Measurements from ENCODE around the gene ALCAM.

Gene ALCAM

DNA sequence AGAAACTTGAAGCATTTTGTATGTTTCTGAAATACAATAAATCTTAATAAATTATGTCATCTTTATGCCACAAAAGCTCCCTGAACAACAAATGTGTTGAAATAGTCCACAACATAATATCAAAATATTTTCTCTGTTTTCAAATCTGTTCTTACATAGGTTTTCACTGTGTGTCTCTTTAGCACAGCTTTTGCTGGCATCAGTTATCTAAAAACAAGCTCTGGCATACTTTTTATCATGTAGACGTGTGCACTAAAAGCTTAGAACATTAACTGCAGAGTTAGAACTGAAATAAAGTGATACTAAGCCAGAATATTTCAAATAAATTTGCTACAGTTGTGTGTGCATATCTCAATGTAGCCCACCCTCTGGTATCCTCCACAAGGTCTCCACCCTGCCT, 41.8 kb upstream of the ALCAM start:
- Histone ChIP-seq H4K91ac (ENCODE audit: low read depth, low read length) (no peak overlapping the region), H3K27me3 (ENCODE audit: insufficient read depth, low read length) (no peaks in the 10 kb centered on the region), H3K4me3 (ENCODE audit: low read depth, low read length) (no peak overlapping the region), H3K27ac (ENCODE audit: low read depth, low read length) (no peak overlapping the region), H2BK120ac (ENCODE audit: insufficient read depth, low read length, poor library complexity) (no peak overlapping the region), H3K4ac (ENCODE audit: low read depth, low read length) (no peak overlapping the region), H2BK12ac (ENCODE audit: low read length) (no peak overlapping the region), H3K14ac (ENCODE audit: low read length) (no peak overlapping the region), H3K4me1 (ENCODE audit: control insufficient read depth in 1 of 2, insufficient read depth in 2 of 2, low read length in 2 of 2) (no peaks in the 10 kb centered on the region), H2AFZ (ENCODE audit: insufficient read depth, low read length, poor library complexity) (no peak overlapping the region), H4K12ac (ENCODE audit: low read depth, low read length) (no peak overlapping the region), H2BK5ac (ENCODE audit: low read depth, low read length, poor library complexity) (no peak overlapping the region), H3K18ac (ENCODE audit: low read length) (no peak overlapping the region), H3K9me3 (ENCODE audit: insufficient read depth, low read depth, low read length) (no peaks in the 10 kb centered on the region), H3K79me2 (ENCODE audit: control insufficient read depth, insufficient read depth, low read length, poor library complexity) (no peaks in the 10 kb centered on the region), H3K36me3 (ENCODE audit: control insufficient read depth in 1 of 2, insufficient read depth in 2 of 2, low read length in 2 of 2) (no peaks in the 10 kb centered on the region), H3K4me2 (ENCODE audit: low read length) (no peak overlapping the region), H3K23ac (ENCODE audit: low read length) (no peak overlapping the region), H2AK5ac (ENCODE audit: low read length) (no peak overlapping the region), H3K9ac (ENCODE audit: low read length) (no peak overlapping the region), H4K8ac (ENCODE audit: low read depth, low read length) (no peak overlapping the region), H3K79me1 (ENCODE audit: low read length) (no peaks in the 10 kb centered on the region)
- no CpG with 5 or more reads among the region's 1 CpG for WGBS (ENCODE audit: extremely low coverage, insufficient coverage, insufficient read length)
- DNase-seq: no peak

DNA sequence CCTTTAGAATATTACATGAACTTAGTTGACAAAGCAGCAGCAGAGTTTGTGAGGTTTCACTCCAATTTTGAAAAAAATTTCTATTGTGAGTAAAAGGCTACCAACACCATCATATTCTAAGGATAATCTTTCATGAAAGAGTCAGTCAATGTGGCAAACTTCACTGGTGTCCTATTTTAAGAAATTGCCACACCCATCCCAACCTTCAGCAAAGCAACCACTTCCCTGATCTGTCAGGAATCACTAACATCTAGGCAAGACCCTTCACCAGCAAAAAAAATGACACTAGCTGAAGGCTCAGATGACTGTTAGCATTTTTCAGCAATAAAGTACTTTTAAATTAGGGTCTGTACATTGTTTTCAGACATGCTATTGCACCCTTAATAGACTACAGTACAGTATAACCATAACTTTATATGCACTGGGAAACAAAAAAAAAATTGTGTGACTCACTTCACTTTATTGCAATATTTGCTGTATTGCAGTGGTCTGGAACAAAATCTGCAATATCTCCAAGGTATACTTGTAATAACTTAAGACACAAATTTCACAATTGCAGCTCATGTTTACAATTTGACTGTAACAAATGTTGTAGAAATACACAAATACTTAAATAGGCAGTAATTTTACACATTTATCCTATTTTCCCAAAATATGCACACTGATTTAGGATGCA, 38.9 kb upstream of the ALCAM start:
- Histone ChIP-seq H3K27ac (ENCODE audit: low read depth, low read length) (no peak overlapping the region), H4K91ac (ENCODE audit: low read depth, low read length) (no peak overlapping the region), H3K9me3 (ENCODE audit: insufficient read depth, low read depth, low read length) (no peaks in the 10 kb centered on the region), H3K14ac (ENCODE audit: low read length) (no peak overlapping the region), H3K4me2 (ENCODE audit: low read length) (no peak overlapping the region), H3K79me2 (ENCODE audit: control insufficient read depth, insufficient read depth, low read length, poor library complexity) (no peaks in the 10 kb centered on the region), H3K36me3 (ENCODE audit: control insufficient read depth in 1 of 2, insufficient read depth in 2 of 2, low read length in 2 of 2) (no peaks in the 10 kb centered on the region), H2BK120ac (ENCODE audit: insufficient read depth, low read length, poor library complexity) (no peak overlapping the region), H4K12ac (ENCODE audit: low read depth, low read length) (no peak overlapping the region), H3K23ac (ENCODE audit: low read length) (no peak overlapping the region), H2BK5ac (ENCODE audit: low read depth, low read length, poor library complexity) (no peak overlapping the region), H3K27me3 (ENCODE audit: insufficient read depth, low read length) (no peaks in the 10 kb centered on the region), H2AK5ac (ENCODE audit: low read length) (no peak overlapping the region), H4K8ac (ENCODE audit: low read depth, low read length) (no peak overlapping the region), H2AFZ (ENCODE audit: insufficient read depth, low read length, poor library complexity) (no peak overlapping the region), H2BK12ac (ENCODE audit: low read length) (no peak overlapping the region), H3K9ac (ENCODE audit: low read length) (no peak overlapping the region), H3K79me1 (ENCODE audit: low read length) (no peaks in the 10 kb centered on the region), H3K4me3 (ENCODE audit: low read depth, low read length) (no peak overlapping the region), H3K4ac (ENCODE audit: low read depth, low read length) (no peak overlapping the region), H3K18ac (ENCODE audit: low read length) (no peak overlapping the region), H3K4me1 (ENCODE audit: control insufficient read depth in 1 of 2, insufficient read depth in 2 of 2, low read length in 2 of 2) (no peaks in the 10 kb centered on the region)
- DNase-seq: no peak

DNA sequence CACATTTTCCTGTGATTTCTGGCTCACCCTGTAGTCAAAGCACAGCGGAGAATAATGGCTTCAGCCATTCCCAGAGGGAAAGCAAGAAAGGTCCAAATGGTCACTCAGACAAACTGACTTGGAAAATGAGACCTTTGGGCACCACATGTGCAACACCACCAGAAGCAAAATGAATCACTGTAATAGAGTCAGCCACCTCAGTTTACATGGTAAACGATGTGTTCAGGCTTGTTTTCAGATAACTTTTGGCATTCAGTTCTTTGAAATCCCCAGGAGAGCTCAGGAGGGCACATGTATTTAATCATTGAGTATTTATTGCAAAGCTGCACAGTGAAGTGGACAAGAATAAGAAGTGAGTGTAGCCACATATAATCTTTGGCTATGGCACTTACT, 38.4 kb upstream of the ALCAM start:
- no peak overlapping the region for H3K23ac ChIP-seq (ENCODE audit: low read length)
- no CpG with 5 or more reads among the region's 2 CpGs for WGBS (ENCODE audit: extremely low coverage, insufficient coverage, insufficient read length)
- no peak overlapping the region for H4K91ac ChIP-seq (ENCODE audit: low read depth, low read length)
- no peaks in the 10 kb centered on the region for H3K79me1 ChIP-seq (ENCODE audit: low read length)
- H2AFZ ChIP-seq (ENCODE audit: insufficient read depth, low read length, poor library complexity): no peak overlapping the region
- no peak overlapping the region for H2BK5ac ChIP-seq (ENCODE audit: low read depth, low read length, poor library complexity)
- no peak overlapping the region for H2BK120ac ChIP-seq (ENCODE audit: insufficient read depth, low read length, poor library complexity)
- no peak overlapping the region for H4K8ac ChIP-seq (ENCODE audit: low read depth, low read length)
- no peaks in the 10 kb centered on the region for H3K4me1 ChIP-seq (ENCODE audit: control insufficient read depth in 1 of 2, insufficient read depth in 2 of 2, low read length in 2 of 2)
- H3K27ac ChIP-seq (ENCODE audit: low read depth, low read length): no peak overlapping the region
- no peak overlapping the region for H4K12ac ChIP-seq (ENCODE audit: low read depth, low read length)
- H2AK5ac ChIP-seq (ENCODE audit: low read length): no peak overlapping the region
- no peak overlapping the region for H3K4ac ChIP-seq (ENCODE audit: low read depth, low read length)
- no peak overlapping the region for H3K14ac ChIP-seq (ENCODE audit: low read length)
- no peak overlapping the region for H2BK12ac ChIP-seq (ENCODE audit: low read length)
- H3K9ac ChIP-seq (ENCODE audit: low read length): no peak overlapping the region
- H3K27me3 ChIP-seq (ENCODE audit: insufficient read depth, low read length): no peaks in the 10 kb centered on the region
- no peak overlapping the region for H3K4me2 ChIP-seq (ENCODE audit: low read length)
- H3K18ac ChIP-seq (ENCODE audit: low read length): no peak overlapping the region
- no peak for DNase-seq
- H3K36me3 ChIP-seq (ENCODE audit: control insufficient read depth in 1 of 2, insufficient read depth in 2 of 2, low read length in 2 of 2): no peaks in the 10 kb centered on the region
- no peaks in the 10 kb centered on the region for H3K9me3 ChIP-seq (ENCODE audit: insufficient read depth, low read depth, low read length)
- no peaks in the 10 kb centered on the region for H3K79me2 ChIP-seq (ENCODE audit: control insufficient read depth, insufficient read depth, low read length, poor library complexity)
- H3K4me3 ChIP-seq (ENCODE audit: low read depth, low read length): no peak overlapping the region

DNA sequence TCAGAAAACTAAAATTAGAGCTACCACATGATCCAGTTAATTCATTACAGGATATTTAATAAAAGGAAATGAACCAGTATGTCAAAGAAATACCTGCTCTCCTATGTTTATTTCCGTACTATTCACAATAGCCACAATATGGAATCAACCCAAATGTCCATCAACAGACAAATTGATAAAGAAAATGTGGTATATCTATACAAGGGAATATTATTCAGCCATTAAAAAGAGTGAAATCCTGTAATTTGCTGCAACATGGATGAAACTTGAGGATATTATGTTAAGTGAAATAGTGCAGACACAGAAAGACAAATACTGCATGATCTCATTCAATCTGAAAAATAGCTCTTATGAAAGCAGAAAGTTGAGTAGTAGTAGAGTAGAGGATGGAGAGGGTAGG, 33.7 kb upstream of the ALCAM start:
- Histone ChIP-seq H3K79me2 (ENCODE audit: control insufficient read depth, insufficient read depth, low read length, poor library complexity) (no peaks in the 10 kb centered on the region), H3K9me3 (ENCODE audit: insufficient read depth, low read depth, low read length) (no peaks in the 10 kb centered on the region), H3K4me2 (ENCODE audit: low read length) (no peak overlapping the region), H2AFZ (ENCODE audit: insufficient read depth, low read length, poor library complexity) (no peak overlapping the region), H3K27ac (ENCODE audit: low read depth, low read length) (no peak overlapping the region), H4K12ac (ENCODE audit: low read depth, low read length) (no peak overlapping the region), H3K23ac (ENCODE audit: low read length) (no peak overlapping the region), H3K4me3 (ENCODE audit: low read depth, low read length) (no peak overlapping the region), H4K91ac (ENCODE audit: low read depth, low read length) (no peak overlapping the region), H3K14ac (ENCODE audit: low read length) (no peak overlapping the region), H3K9ac (ENCODE audit: low read length) (no peak overlapping the region), H3K4ac (ENCODE audit: low read depth, low read length) (no peak overlapping the region), H3K18ac (ENCODE audit: low read length) (no peak overlapping the region), H2BK120ac (ENCODE audit: insufficient read depth, low read length, poor library complexity) (no peak overlapping the region), H3K27me3 (ENCODE audit: insufficient read depth, low read length) (no peaks in the 10 kb centered on the region), H2AK5ac (ENCODE audit: low read length) (no peak overlapping the region), H3K36me3 (ENCODE audit: control insufficient read depth in 1 of 2, insufficient read depth in 2 of 2, low read length in 2 of 2) (no peaks in the 10 kb centered on the region), H3K4me1 (ENCODE audit: control insufficient read depth in 1 of 2, insufficient read depth in 2 of 2, low read length in 2 of 2) (no peaks in the 10 kb centered on the region), H2BK12ac (ENCODE audit: low read length) (no peak overlapping the region), H3K79me1 (ENCODE audit: low read length) (no peaks in the 10 kb centered on the region), H2BK5ac (ENCODE audit: low read depth, low read length, poor library complexity) (no peak overlapping the region), H4K8ac (ENCODE audit: low read depth, low read length) (no peak overlapping the region)
- WGBS (ENCODE audit: extremely low coverage, insufficient coverage, insufficient read length): no CpG with 5 or more reads among the region's 1 CpG
- DNase-seq: no peak

All from trophoblast cell (in vitro differentiated cells and primary cell).